GM12878 (cell line): ENCODE measurements around the gene ITGA7. TPM values are rescaled to one million over a fixed set of nuclear protein-coding genes. Genes with fewer than 3 reads are reported as not detected.

Source experiments
- ATAC-seq: fragments of 200-7000 bp; cut with Tn5 transposase; 3 replicates; pipeline ENCODE4 v1.9.1; 2020; ENCODE audit warnings: mild to moderate bottlenecking, moderate library complexity
- BruUV-seq: library from RNA; stranded (reverse); fragments of 400-500 nt; replicated peaks from 2 replicates; lab custom pipeline; 2021; lab: Mats Ljungman, UMichigan
- CTCF ChIA-PET: fragments of 300-600 bp; sonication (Branson Sonifier 250); formaldehyde crosslinking; extraction: SDS; loops from one replicate; lab custom pipeline; 2021; ENCODE audit warnings: inconsistent platforms; lab: Yijun Ruan, JAX
- POLR2A ChIA-PET: fragments of 350-600 bp; formaldehyde crosslinking; extraction: SDS; loops from one replicate; lab custom pipeline; 2021; ENCODE audit warnings: inconsistent platforms; lab: Charles Lee
- RAD21 ChIA-PET: fragments of 300-600 bp; sonication (Branson Sonifier 250); formaldehyde crosslinking; loops from one replicate; lab custom pipeline; 2023; ENCODE audit warnings: antibody characterized with exemption; ENCODE audit not compliant: unreplicated experiment; lab: Charles Lee
- SMC1A ChIA-PET: fragments of 300-600 bp; sonication (Branson Sonifier 250); formaldehyde crosslinking; loops from one replicate; lab custom pipeline; 2023; ENCODE audit not compliant: unreplicated experiment, uncharacterized antibody; lab: Charles Lee
- DNase-seq: peaks from one replicate; pipeline ENCODE4 v3.0.0-alpha.2; 2011; ENCODE audit warnings: low read depth, low spot score
- FAIRE-seq: peaks from 3 replicates; lab custom pipeline; 2011; peaks lifted over from hg19 to GRCh38; lab: Jason Lieb, UNC
- H2AFZ ChIP-seq: 2 replicates; pipeline ENCODE4 v1.6.0; 2011; ENCODE audit warnings: low read depth, low read length, control low read depth; ENCODE audit not compliant: control insufficient read depth
- H3K27ac ChIP-seq: 2 replicates; pipeline ENCODE4 v1.5.1; 2011; ENCODE audit warnings: control low read depth; ENCODE audit not compliant: control insufficient read depth, insufficient read depth
- H3K27me3 ChIP-seq, 2 experiments: replicated peaks in 1 of 2; 2 replicates each; pipeline versions ENCODE4 v1.6.0 to v1.6.1; 2011; ENCODE audit warnings: low read length in 1 of 2; ENCODE audit not compliant: control insufficient read depth in 2 of 2, insufficient read depth in 2 of 2
- H3K36me3 ChIP-seq, 2 experiments: 2 replicates each; pipeline ENCODE4 v1.5.1; 2011; ENCODE audit warnings: low read length in 1 of 2; ENCODE audit not compliant: control insufficient read depth in 2 of 2, insufficient read depth in 2 of 2
- H3K4me1 ChIP-seq: 2 replicates; pipeline ENCODE4 v1.6.1; 2011; ENCODE audit warnings: mild to moderate bottlenecking, low read length, moderate library complexity, mixed read lengths; ENCODE audit not compliant: control insufficient read depth, insufficient read depth
- H3K4me2 ChIP-seq: 2 replicates; pipeline ENCODE4 v1.6.0; 2011; ENCODE audit warnings: control low read depth; ENCODE audit not compliant: control insufficient read depth, insufficient read depth
- H3K4me3 ChIP-seq: fragments of 200-600 bp; sonication (generic); 2 replicates; pipeline ENCODE4 v1.5.1; 2016
- H3K79me2 ChIP-seq: 2 replicates; pipeline ENCODE4 v1.6.0; 2011; ENCODE audit warnings: low read length; ENCODE audit not compliant: control insufficient read depth, insufficient read depth
- H3K9ac ChIP-seq: 2 replicates; pipeline ENCODE4 v1.8.0; 2011; ENCODE audit warnings: low read length, control low read depth, mixed read lengths; ENCODE audit not compliant: control insufficient read depth, insufficient read depth
- H3K9me3 ChIP-seq: replicated peaks from 3 replicates; pipeline ENCODE4 v1.5.1; 2011; ENCODE audit warnings: mild to moderate bottlenecking, low read length; ENCODE audit not compliant: control insufficient read depth, insufficient read depth
- H4K20me1 ChIP-seq: 2 replicates; pipeline ENCODE4 v1.6.0; 2011; ENCODE audit not compliant: control insufficient read depth, insufficient read depth
- BCL3 ChIP-seq: IDR thresholded peaks from 2 replicates; pipeline ENCODE4 v1.6.1; 2011; ENCODE audit warnings: borderline replicate concordance, low read depth, mild to moderate bottlenecking, moderate library complexity, low read length; ENCODE audit not compliant: insufficient read depth, poor library complexity, severe bottlenecking
- DPF2 ChIP-seq: fragments of 450-650 bp; IDR thresholded peaks from 2 replicates; pipeline ENCODE4 v1.6.1; 2017; ENCODE audit warnings: mild to moderate bottlenecking
- ETV6 ChIP-seq, 2 experiments: fragments of 450-650 bp in 1 of 2; IDR thresholded peaks in 1 of 2; conservative IDR thresholded peaks in 1 of 2; 2 replicates each; pipeline ENCODE4 v1.6.1; 2014; ENCODE audit warnings: antibody characterized with exemption in 1 of 2, borderline replicate concordance in 1 of 2, low read depth in 1 of 2, mild to moderate bottlenecking in 1 of 2, moderate library complexity in 1 of 2
- GABPA ChIP-seq: IDR thresholded peaks from 2 replicates; pipeline ENCODE4 v1.6.1; 2014; ENCODE audit warnings: antibody characterized with exemption, low read depth, mild to moderate bottlenecking, inconsistent platforms
- IKZF2 ChIP-seq, 2 experiments: fragments of 450-650 bp; IDR thresholded peaks; 2 replicates each; pipeline ENCODE4 v1.6.1; 2017; ENCODE audit warnings: mild to moderate bottlenecking in 2 of 2, moderate library complexity in 2 of 2
- NFIC ChIP-seq: IDR thresholded peaks from 2 replicates; pipeline ENCODE4 v1.6.1; 2012; ENCODE audit warnings: low read depth, mild to moderate bottlenecking, inconsistent platforms, low read length, moderate library complexity
- SIX5 ChIP-seq: IDR thresholded peaks from 2 replicates; pipeline ENCODE4 v1.6.1; 2011; ENCODE audit warnings: mild to moderate bottlenecking, low read depth, low read length, moderate library complexity; ENCODE audit not compliant: severe bottlenecking
- SMARCA5 ChIP-seq: fragments of 450-650 bp; IDR thresholded peaks from 2 replicates; pipeline ENCODE4 v1.6.1; 2017; ENCODE audit warnings: mild to moderate bottlenecking
- SUPT20H ChIP-seq: IDR thresholded peaks from 2 replicates; pipeline ENCODE4 v1.6.1; 2011; ENCODE audit warnings: low read depth, mild to moderate bottlenecking, low read length, moderate library complexity, borderline replicate concordance; ENCODE audit not compliant: control insufficient read depth
- WGBS: methylation state at CpG from one replicate; pipeline ENCODE4 v1.1.6; 2016; ENCODE audit warnings: low lambda C conversion rate; ENCODE audit not compliant: insufficient replicate concordance, insufficient coverage; ENCODE audit errors: missing lambda C conversion rate; 5-methylcytosine and 5-hydroxymethylcytosine counted together
- in situ Hi-C: fragments of 300-500 bp; cut with MboI; formaldehyde crosslinking; loops from 9 replicates; pipeline ENCODE4 v1.14.3; 2018; ENCODE audit warnings: mixed read lengths
- intact Hi-C: fragments of 100-400 bp; cut with micrococcal nuclease; formaldehyde crosslinking; loops from one replicate; pipeline ENCODE4 v1.14.2; 2022; ENCODE audit not compliant: unreplicated experiment
- polyA plus RNA-seq, 11 experiments: library from polyadenylated mRNA; depleted of rRNA in 4 of 11; unstranded in 6 of 11; stranded (reverse) in 5 of 11; fragments of >200 nt; fragmentation: Nextera tagmentation in 4 of 11; fragmentation: Illumina TruSeq in 1 of 11; extraction: Ambion mirVana in 4 of 11; extraction: Trizol in 1 of 11; gene quantifications; 1 replicate in 1 of 11; 2 replicates in 10 of 11; pipeline versions ENCODE4 v1.2.1 to v1.2.3, GENCODE V29; 2011 to 2016; ENCODE audit warnings: inconsistent platforms in 2 of 11, missing spikeins in 2 of 11, low read depth in 1 of 11
- total RNA-seq, 4 experiments: library from RNA; depleted of rRNA in 3 of 4; stranded (reverse); fragments of >200 nt in 3 of 4; fragmentation: Illumina TruSeq in 1 of 4; extraction: Trizol in 1 of 4; gene quantifications; 2 replicates each; pipeline versions ENCODE4 v1.2.1 to v1.2.3, GENCODE V29; 2013 to 2021
- TF ChIP-seq, protein P1 (sequence below): fragments of 450-650 bp; IDR thresholded peaks from 2 replicates; pipeline ENCODE4 v1.6.1; 2016; ENCODE audit warnings: mild to moderate bottlenecking

Gene ITGA7
- total and polyA plus RNA-seq, 10 of the 15 experiments (the other 5 are each of a cell fraction or from before 2014, with no cell fraction given), result 0.18 to 5.1 (median 1.5) TPM

DNA sequence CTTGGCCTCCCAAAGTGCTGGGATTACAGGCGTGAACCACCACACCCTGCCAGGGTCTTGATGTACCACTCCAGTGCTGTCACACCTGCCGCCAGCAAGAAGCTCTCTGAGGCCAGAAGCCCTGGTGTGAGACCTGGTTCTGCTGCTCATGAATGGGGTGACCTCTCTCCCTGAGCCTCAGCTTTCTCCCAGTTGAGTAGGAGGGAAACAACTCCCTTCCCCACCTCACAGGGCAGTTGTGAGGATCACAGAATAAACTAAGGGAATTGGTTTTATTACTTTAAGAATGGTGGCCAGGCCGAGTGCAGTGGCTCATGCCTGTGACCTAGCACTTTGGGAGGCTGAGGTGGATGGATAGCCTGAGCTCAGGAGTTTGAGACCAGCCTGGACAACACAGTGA is 26.9 kb upstream of the ITGA7 start:
- in situ Hi-C loops, result no loop called here
- Histone ChIP-seq H3K4me1 (peaks cover 12% of the 10 kb centered on the region), H3K4me2 (no peak overlapping the region)

DNA sequence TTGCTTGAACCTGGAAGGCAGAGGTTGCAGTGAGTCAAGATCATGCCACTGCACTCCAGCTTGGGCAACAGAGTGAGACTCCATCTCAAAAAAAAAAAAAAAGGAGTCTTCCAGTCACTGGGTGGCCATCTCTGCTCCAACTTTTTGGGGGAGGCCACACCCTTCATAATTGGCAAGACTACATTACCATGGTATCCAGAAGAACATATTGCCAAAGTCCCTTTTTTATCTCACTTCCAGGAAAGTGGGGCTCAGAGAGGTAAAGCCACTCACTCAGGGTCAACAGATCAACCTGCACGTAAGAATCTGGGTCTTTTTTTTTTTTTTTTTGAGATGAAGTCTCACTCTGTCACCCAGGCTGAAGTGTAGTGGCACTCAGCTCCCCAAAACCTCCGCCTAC is 26.2 kb upstream of the ITGA7 start:
- Histone ChIP-seq H3K4me3 (no peak overlapping the region), H3K27ac (no peak overlapping the region), H4K20me1 (no peaks in the 10 kb centered on the region), H3K4me1 (peaks cover 12% of the 10 kb centered on the region), H3K79me2 (peaks cover 3% of the 10 kb centered on the region), H3K4me2 (no peak overlapping the region), H3K36me3 (no peaks in the 10 kb centered on the region), H3K9me3 (no peaks in the 10 kb centered on the region), H3K27me3 (no peaks in the 10 kb centered on the region), H3K9ac (no peak overlapping the region), H2AFZ (no peak overlapping the region)
- ChIA-PET RAD21 (interaction anchor here (0.8 to 7.7 kb wide), 2 partner anchors 13 to 52 kb away, joined by 3 to 113 read pairs; partner anchors contain the start of genes BLOC1S1 and RDH5), POLR2A (interaction anchor here (0.6 to 1.2 kb wide), 2 partner anchors 264 to 352 kb away, joined by 3 read pairs; partner anchors contain the start of gene SUOX), SMC1A (interaction anchor here (0.7 to 1.7 kb wide), 3 partner anchors 9 to 52 kb away, joined by 3 read pairs; a partner anchor contains a TSS), CTCF (interaction anchor here (0.7 to 7.1 kb wide), 4 partner anchors 8 to 270 kb away, joined by 3 to 205 read pairs (median 4); partner anchors contain the start of genes BLOC1S1 and RDH5)
- BruUV-seq, result no TSS peak
- in situ Hi-C loops (no loop called here), intact Hi-C loops (loop anchor here (10.0 kb wide), 1 partner anchor 451 kb away; the partner anchor contains the start of gene SMARCC2)
- no peak for FAIRE-seq
- ATAC-seq, result no peak
- DNase-seq, result no peak
- 71% methylated on average over 2 of the region's 2 CpGs for WGBS
- no peak for TF ChIP-seq IKZF2 (IDR thresholded peaks at IDR 0.05)
- TF ChIP-seq DPF2, result no peak
- TF ChIP-seq SIX5, result no peak
- no peak for TF ChIP-seq BCL3
- TF ChIP-seq NFIC, result no peak
- TF ChIP-seq SUPT20H, result no peak
- no peak for TF ChIP-seq ETV6 (conservative IDR thresholded peaks at IDR 0.05 in 1 of 2, IDR thresholded peaks at IDR 0.05 in 1 of 2; ENCODE audit: borderline replicate concordance in 1 of 2, low read depth in 1 of 2)

More for the DNA sequence above, 26.9 kb upstream of the ITGA7 start:
- ATAC-seq (no peak), DNase-seq (no peak), FAIRE-seq (no peak)
- Histone ChIP-seq H4K20me1 (no peaks in the 10 kb centered on the region), H3K4me3 (no peak overlapping the region), H3K9me3 (no peaks in the 10 kb centered on the region), H3K27me3 (no peaks in the 10 kb centered on the region), H3K79me2 (no peaks in the 10 kb centered on the region; the same call in 1 of the 2 replicates), H3K9ac (no peak overlapping the region), H3K36me3 (no peaks in the 10 kb centered on the region), H2AFZ (no peak overlapping the region), H3K27ac (no peak overlapping the region)
- ChIA-PET POLR2A (interaction anchor here (1.2 kb wide), 1 partner anchor 263 kb away, joined by 3 read pairs; the partner anchor contains the start of gene SUOX), CTCF (interaction anchor here (0.7 to 7.1 kb wide), 6 partner anchors 8 to 269 kb away, joined by 3 to 205 read pairs (median 4); partner anchors contain the start of genes BLOC1S1 and RDH5), SMC1A (interaction anchor here (0.6 to 1.3 kb wide), 3 partner anchors 10 to 49 kb away, joined by 3 to 4 read pairs (median 3); no protein-coding TSS in a partner anchor), RAD21 (interaction anchor here (0.7 to 7.7 kb wide), 4 partner anchors 14 to 95 kb away, joined by 3 to 113 read pairs (median 3); partner anchors contain the start of genes BLOC1S1, DNAJC14 and RDH5)
- TF ChIP-seq, protein P1, sequence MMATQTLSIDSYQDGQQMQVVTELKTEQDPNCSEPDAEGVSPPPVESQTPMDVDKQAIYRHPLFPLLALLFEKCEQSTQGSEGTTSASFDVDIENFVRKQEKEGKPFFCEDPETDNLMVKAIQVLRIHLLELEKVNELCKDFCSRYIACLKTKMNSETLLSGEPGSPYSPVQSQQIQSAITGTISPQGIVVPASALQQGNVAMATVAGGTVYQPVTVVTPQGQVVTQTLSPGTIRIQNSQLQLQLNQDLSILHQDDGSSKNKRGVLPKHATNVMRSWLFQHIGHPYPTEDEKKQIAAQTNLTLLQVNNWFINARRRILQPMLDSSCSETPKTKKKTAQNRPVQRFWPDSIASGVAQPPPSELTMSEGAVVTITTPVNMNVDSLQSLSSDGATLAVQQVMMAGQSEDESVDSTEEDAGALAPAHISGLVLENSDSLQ, result no peak
- TF ChIP-seq GABPA (no peak), SMARCA5 (no peak)
- 59% methylated on average over 3 of the region's 3 CpGs for whole genome bisulfite sequencing
- no TSS peak for BruUV-seq
- intact Hi-C loops, result loop anchor here (10.0 kb wide), 1 partner anchor 450 kb away; the partner anchor contains the start of gene SMARCC2
